ENCODE data around the gene PLEKHN1. TPM values are rescaled to one million over a fixed set of nuclear protein-coding genes. Genes with fewer than 3 reads are reported as not detected.

The PLEKHN1 gene
- total and polyA plus RNA-seq, 2 experiments from 2014 or later, result 0.36 to 0.60 TPM

GRCh38 chr1:959731-960362, 6.4 kb upstream of the PLEKHN1 start:
- DNase-seq (ENCODE audit: low read depth in 1 of 2, low spot score in 1 of 2), result no peak

DNA sequence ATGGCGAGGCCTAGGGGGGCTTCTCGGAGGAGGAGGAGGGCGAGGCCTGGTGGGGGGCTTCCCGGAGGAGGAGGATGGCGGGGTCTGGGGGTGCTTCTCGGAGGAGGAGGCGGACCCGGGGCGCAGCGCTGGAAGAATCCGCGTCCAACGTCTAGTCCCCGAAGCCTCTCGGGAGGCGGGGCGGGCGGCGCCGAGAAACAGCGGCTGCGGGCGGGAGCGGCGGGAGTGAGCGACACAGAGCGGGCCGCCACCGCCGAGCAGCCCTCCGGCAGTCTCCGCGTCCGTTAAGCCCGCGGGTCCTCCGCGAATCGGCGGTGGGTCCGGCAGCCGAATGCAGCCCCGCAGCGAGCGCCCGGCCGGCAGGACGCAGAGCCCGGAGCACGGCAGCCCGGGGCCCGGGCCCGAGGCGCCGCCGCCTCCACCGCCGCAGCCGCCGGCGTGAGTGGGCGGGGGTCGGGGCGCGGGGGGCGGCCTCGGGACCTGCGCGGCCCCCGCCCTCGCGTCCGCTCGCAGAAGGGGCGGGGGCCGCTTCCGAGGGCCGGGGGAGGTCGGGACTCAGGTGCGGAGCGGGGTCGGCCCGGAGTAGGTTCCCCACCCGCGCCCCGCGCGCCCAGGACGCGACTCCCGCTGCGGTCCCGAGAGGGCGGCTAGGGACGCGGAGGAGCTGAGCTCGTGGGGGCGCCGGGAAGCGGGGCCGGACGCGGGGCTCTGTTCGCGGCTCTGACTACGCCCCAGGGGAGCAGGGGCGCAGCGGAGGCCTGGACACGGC, 5.7 kb upstream of the PLEKHN1 start, which contains the start of gene KLHL17:
Gene KLHL17 (plus strand): TSS at position 222 of the 769 bp plus-strand sequence. CDS start 110 bp downstream, at position 332.
- peaks cover 8% of the 10 kb centered on the region for H3K27me3 ChIP-seq
- peak; percentile 75 to 78 for DNase-seq (ENCODE audit: low read depth in 1 of 2, low spot score in 1 of 2)

More at GRCh38 chr1:959731-960362, 6.4 kb upstream of the PLEKHN1 start:
- Histone ChIP-seq H3K4me1 (ENCODE audit: low read depth) (peaks cover 3% of the 10 kb centered on the region), H3K9me3 (ENCODE audit: low read depth) (no peaks in the 10 kb centered on the region), H3K4me3 (peak overlapping the region; percentile 94), H3K27ac (no peak overlapping the region), H3K36me3 (peaks cover 12% of the 10 kb centered on the region), H3K27me3 (peaks cover 4% of the 10 kb centered on the region)
- TF ChIP-seq, protein P1, sequence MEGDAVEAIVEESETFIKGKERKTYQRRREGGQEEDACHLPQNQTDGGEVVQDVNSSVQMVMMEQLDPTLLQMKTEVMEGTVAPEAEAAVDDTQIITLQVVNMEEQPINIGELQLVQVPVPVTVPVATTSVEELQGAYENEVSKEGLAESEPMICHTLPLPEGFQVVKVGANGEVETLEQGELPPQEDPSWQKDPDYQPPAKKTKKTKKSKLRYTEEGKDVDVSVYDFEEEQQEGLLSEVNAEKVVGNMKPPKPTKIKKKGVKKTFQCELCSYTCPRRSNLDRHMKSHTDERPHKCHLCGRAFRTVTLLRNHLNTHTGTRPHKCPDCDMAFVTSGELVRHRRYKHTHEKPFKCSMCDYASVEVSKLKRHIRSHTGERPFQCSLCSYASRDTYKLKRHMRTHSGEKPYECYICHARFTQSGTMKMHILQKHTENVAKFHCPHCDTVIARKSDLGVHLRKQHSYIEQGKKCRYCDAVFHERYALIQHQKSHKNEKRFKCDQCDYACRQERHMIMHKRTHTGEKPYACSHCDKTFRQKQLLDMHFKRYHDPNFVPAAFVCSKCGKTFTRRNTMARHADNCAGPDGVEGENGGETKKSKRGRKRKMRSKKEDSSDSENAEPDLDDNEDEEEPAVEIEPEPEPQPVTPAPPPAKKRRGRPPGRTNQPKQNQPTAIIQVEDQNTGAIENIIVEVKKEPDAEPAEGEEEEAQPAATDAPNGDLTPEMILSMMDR (IDR thresholded peaks at IDR 0.05; ENCODE audit: low read depth, low read length), result no peak

DNA sequence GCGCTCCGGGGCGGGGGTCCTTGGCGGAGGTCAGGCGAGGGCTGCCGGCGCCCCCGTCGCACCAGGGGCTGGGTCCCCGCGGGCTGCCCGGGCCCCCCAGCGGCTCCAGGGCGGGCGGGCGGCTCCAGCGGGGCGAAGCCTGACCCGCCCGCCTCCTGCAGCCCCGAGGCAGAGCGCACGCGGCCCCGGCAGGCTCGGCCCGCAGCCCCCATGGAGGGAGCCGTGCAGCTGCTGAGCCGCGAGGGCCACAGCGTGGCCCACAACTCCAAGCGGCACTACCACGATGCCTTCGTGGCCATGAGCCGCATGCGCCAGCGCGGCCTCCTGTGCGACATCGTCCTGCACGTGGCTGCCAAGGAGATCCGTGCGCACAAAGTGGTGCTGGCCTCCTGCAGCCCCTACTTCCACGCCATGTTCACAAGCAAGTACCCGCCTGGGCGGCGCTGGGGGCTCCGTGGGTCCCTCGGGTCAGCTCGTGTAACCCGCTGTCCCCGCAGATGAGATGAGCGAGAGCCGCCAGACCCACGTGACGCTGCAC, 5.1 kb upstream of the PLEKHN1 start:
- Histone ChIP-seq H3K27ac (no peak overlapping the region), H3K36me3 (peaks cover under 1% of the 10 kb centered on the region), H3K27me3 (peaks cover 14% of the 10 kb centered on the region), H3K9me3 (ENCODE audit: low read depth) (no peaks in the 10 kb centered on the region), H3K4me1 (ENCODE audit: low read depth) (peaks cover 3% of the 10 kb centered on the region), H3K4me3 (peak overlapping the region; percentile 94)
- TF ChIP-seq, protein P1 (IDR thresholded peaks at IDR 0.05; ENCODE audit: low read depth, low read length), result no peak
- DNase-seq (ENCODE audit: low read depth in 1 of 2, low spot score in 1 of 2), result peak in 1 of 2 donors; percentile 16

More for the DNA sequence above, 5.7 kb upstream of the PLEKHN1 start, which contains the start of gene KLHL17:
- peaks cover 7% of the 10 kb centered on the region for H3K36me3 ChIP-seq
- peak within 1 kb of the TSS; percentile 94 for H3K4me3 ChIP-seq
- no peaks in the 10 kb centered on the region for H3K9me3 ChIP-seq (ENCODE audit: low read depth)
- TF ChIP-seq, protein P1 (IDR thresholded peaks at IDR 0.05; ENCODE audit: low read depth, low read length), result no peak
- no peak within 1 kb of the TSS for H3K27ac ChIP-seq
- H3K4me1 ChIP-seq (ENCODE audit: low read depth), result peaks cover 3% of the 10 kb centered on the region

DNA sequence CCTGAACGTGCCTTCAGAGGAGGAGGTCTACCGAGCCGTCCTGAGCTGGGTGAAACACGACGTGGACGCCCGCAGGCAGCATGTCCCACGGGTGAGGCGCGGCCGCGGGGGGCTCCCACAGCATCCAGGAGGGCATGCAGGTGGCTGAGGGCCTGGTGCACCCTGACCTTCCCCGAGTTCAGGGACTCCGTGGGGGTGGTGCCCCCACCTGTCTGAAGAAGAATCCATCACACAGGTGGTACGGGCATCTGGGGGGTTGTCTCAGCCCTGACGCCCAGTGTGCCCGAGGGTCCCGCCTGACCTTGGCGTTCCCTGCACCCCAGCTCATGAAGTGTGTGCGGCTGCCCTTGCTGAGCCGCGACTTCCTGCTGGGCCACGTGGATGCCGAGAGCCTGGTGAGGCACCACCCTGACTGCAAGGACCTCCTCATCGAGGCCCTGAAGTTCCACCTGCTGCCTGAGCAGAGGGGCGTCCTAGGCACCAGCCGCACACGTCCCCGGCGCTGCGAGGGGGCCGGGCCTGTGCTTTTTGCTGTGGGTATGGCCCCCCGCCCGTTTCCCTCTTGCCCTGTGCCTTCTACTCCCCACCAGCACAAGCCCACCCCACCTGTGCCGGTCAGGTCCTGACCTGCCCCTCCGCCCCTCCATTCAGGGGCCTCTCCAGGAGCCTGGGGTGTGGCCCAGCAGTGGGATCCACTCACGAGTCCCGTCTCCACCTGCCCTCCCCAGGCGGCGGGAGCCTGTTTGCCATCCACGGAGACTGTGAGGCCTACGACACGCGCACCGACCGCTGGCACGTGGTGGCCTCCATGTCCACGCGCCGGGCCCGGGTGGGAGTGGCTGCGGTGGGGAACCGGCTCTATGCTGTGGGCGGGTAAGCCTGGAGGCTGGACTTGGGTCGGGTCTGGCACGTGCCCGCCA, 3.6 kb upstream of the PLEKHN1 start:
- no peak for DNase-seq (ENCODE audit: low read depth in 1 of 2, low spot score in 1 of 2)
- Histone ChIP-seq H3K4me3 (no peak overlapping the region), H3K27me3 (peaks cover 29% of the 10 kb centered on the region), H3K9me3 (ENCODE audit: low read depth) (no peaks in the 10 kb centered on the region), H3K36me3 (no peaks in the 10 kb centered on the region), H3K27ac (no peak overlapping the region), H3K4me1 (ENCODE audit: low read depth) (peaks cover 2% of the 10 kb centered on the region)
- TF ChIP-seq, protein P1 (IDR thresholded peaks at IDR 0.05; ENCODE audit: low read depth, low read length), result no peak

GRCh38 chr1:963301-963651, 3.0 kb upstream of the PLEKHN1 start:
- no peak for DNase-seq (ENCODE audit: low read depth in 1 of 2, low spot score in 1 of 2)
- Histone ChIP-seq H3K27ac (no peak overlapping the region), H3K36me3 (no peaks in the 10 kb centered on the region), H3K4me1 (ENCODE audit: low read depth) (no peaks in the 10 kb centered on the region), H3K4me3 (no peak overlapping the region), H3K27me3 (peaks cover 35% of the 10 kb centered on the region), H3K9me3 (ENCODE audit: low read depth) (no peaks in the 10 kb centered on the region)
- TF ChIP-seq, protein P1 (IDR thresholded peaks at IDR 0.05; ENCODE audit: low read depth, low read length), result no peak
